H1 (cell line): ENCODE measurements around the gene CDC42SE2. TPM values are rescaled to one million over a fixed set of nuclear protein-coding genes. Genes with fewer than 3 reads are reported as not detected.

ENCODE experiments used
- CTCF ChIA-PET: fragments of 300-600 bp; sonication (Branson Sonifier 250); formaldehyde crosslinking; loops from one replicate; lab custom pipeline; 2021; ENCODE audit not compliant: partially characterized antibody; lab: Charles Lee
- POLR2A ChIA-PET: fragments of 300-600 bp; sonication (Branson Sonifier 250); formaldehyde crosslinking; loops from one replicate; lab custom pipeline; 2021; ENCODE audit warnings: inconsistent platforms; ENCODE audit not compliant: partially characterized antibody; lab: Charles Lee
- DNase-seq, 2 experiments: peaks; one replicate each; pipeline versions ENCODE4 v3.0.0 to v3.0.0-alpha.2; 2010 to 2022; ENCODE audit warnings: low spot score in 2 of 2, low read depth in 1 of 2, mixed read lengths in 1 of 2
- FAIRE-seq: peaks from 2 replicates; lab custom pipeline; 2011; peaks lifted over from hg19 to GRCh38; lab: Jason Lieb, UNC
- H2AFZ ChIP-seq: 2 replicates; pipeline ENCODE4 v1.8.1; 2012; ENCODE audit warnings: low read length, inconsistent platforms
- H2AK5ac ChIP-seq: 2 replicates; pipeline ENCODE4 v1.6.1; 2013; ENCODE audit warnings: low read depth, low read length
- H2BK120ac ChIP-seq: replicated peaks from 2 replicates; pipeline ENCODE3; 2013; ENCODE audit warnings: low read depth, low read length, inconsistent platforms
- H2BK12ac ChIP-seq: 2 replicates; pipeline ENCODE4 v1.6.1; 2013; ENCODE audit warnings: low read depth, low read length
- H2BK15ac ChIP-seq: 2 replicates; pipeline ENCODE4 v1.6.1; 2013; ENCODE audit warnings: low read length
- H2BK20ac ChIP-seq: 2 replicates; pipeline ENCODE4 v1.6.1; 2013; ENCODE audit warnings: low read length
- H2BK5ac ChIP-seq: 2 replicates; pipeline ENCODE4 v1.6.1; 2013; ENCODE audit warnings: low read depth, low read length
- H3K14ac ChIP-seq: 2 replicates; pipeline ENCODE4 v1.6.1; 2013; ENCODE audit warnings: inconsistent platforms; ENCODE audit not compliant: insufficient read length
- H3K18ac ChIP-seq: 2 replicates; pipeline ENCODE4 v1.6.1; 2013; ENCODE audit warnings: low read length; ENCODE audit errors: extremely low read depth
- H3K23ac ChIP-seq: 2 replicates; pipeline ENCODE4 v1.6.1; 2013; ENCODE audit warnings: inconsistent platforms; ENCODE audit not compliant: insufficient read length
- H3K23me2 ChIP-seq: 2 replicates; pipeline ENCODE4 v1.6.1; 2013; ENCODE audit warnings: low read depth, low read length
- H3K27ac ChIP-seq: 2 replicates; pipeline ENCODE4 v1.6.1; 2011; ENCODE audit warnings: low read depth, low read length, inconsistent platforms
- H3K27me3 ChIP-seq, 4 experiments: replicated peaks in 1 of 4; 1 replicate in 1 of 4; 2 replicates in 3 of 4; pipeline versions ENCODE4 v1.6.1 to v1.8.1; 2011 to 2013; ENCODE audit warnings: low read length in 3 of 4, mild to moderate bottlenecking in 3 of 4, inconsistent platforms in 2 of 4, mixed read lengths in 2 of 4, moderate library complexity in 1 of 4; ENCODE audit not compliant: control insufficient read depth in 3 of 4, insufficient read depth in 3 of 4; ENCODE audit errors: extremely low read depth in 1 of 4
- H3K36me3 ChIP-seq, 4 experiments: 2 replicates each; pipeline versions ENCODE4 v1.6.1 to v1.8.1; 2011 to 2013; ENCODE audit warnings: mild to moderate bottlenecking in 4 of 4, low read length in 3 of 4, moderate library complexity in 2 of 4, control low read depth in 1 of 4, inconsistent platforms in 1 of 4; ENCODE audit not compliant: insufficient read depth in 4 of 4, control insufficient read depth in 2 of 4
- H3K4ac ChIP-seq: replicated peaks from 2 replicates; pipeline ENCODE3; 2013; ENCODE audit warnings: low read length, low read depth, mixed read lengths, inconsistent platforms; ENCODE audit not compliant: insufficient read length
- H3K4me1 ChIP-seq, 4 experiments: replicated peaks in 1 of 4; 1 replicate in 1 of 4; 2 replicates in 3 of 4; pipeline versions ENCODE4 v1.6.1 to v1.8.1; 2011 to 2013; ENCODE audit warnings: low read length in 3 of 4, inconsistent platforms in 2 of 4, mixed read lengths in 1 of 4; ENCODE audit not compliant: insufficient read depth in 4 of 4, control insufficient read depth in 3 of 4
- H3K4me2 ChIP-seq, 2 experiments: 2 replicates each; pipeline versions ENCODE4 v1.6.1 to v1.8.1; 2011 to 2013; ENCODE audit warnings: low read depth in 2 of 2, low read length in 2 of 2, control low read depth in 1 of 2, inconsistent platforms in 1 of 2, mild to moderate bottlenecking in 1 of 2; ENCODE audit not compliant: insufficient read depth in 1 of 2
- H3K4me3 ChIP-seq, 4 experiments: fragments of 200-600, 300-600 bp in 1 of 4; sonication (generic), shearing (Covaris generic), sonication (Bioruptor Twin) in 1 of 4; 2 replicates each; pipeline versions ENCODE4 v1.5.1 to v1.8.1; 2011 to 2016; ENCODE audit warnings: low read length in 4 of 4, low read depth in 3 of 4, control low read depth in 2 of 4, inconsistent platforms in 2 of 4, mild to moderate bottlenecking in 2 of 4, mixed read lengths in 1 of 4, moderate library complexity in 1 of 4; ENCODE audit not compliant: insufficient read depth in 2 of 4; ENCODE audit errors: extremely low read depth in 1 of 4
- H3K56ac ChIP-seq: replicated peaks from 2 replicates; pipeline ENCODE3; 2013; ENCODE audit warnings: low read depth, mild to moderate bottlenecking, mixed read lengths, low read length, inconsistent platforms; ENCODE audit not compliant: insufficient read length
- H3K79me1 ChIP-seq: 2 replicates; pipeline ENCODE4 v1.6.1; 2013; ENCODE audit warnings: low read depth, low read length, control low read depth
- H3K79me2 ChIP-seq, 2 experiments: 2 replicates each; pipeline versions ENCODE4 v1.6.1 to v1.8.1; 2012 to 2013; ENCODE audit warnings: low read length in 2 of 2, mild to moderate bottlenecking in 2 of 2, inconsistent platforms in 1 of 2; ENCODE audit not compliant: insufficient read depth in 2 of 2, control insufficient read depth in 1 of 2
- H3K9ac ChIP-seq, 4 experiments: replicated peaks in 1 of 4; 1 replicate in 1 of 4; 2 replicates in 3 of 4; pipeline versions ENCODE4 v1.6.1 to v1.8.1; 2011 to 2013; ENCODE audit warnings: low read depth in 3 of 4, low read length in 3 of 4, control low read depth in 2 of 4, mild to moderate bottlenecking in 2 of 4, moderate library complexity in 2 of 4, inconsistent platforms in 1 of 4; ENCODE audit errors: extremely low read depth in 1 of 4
- H3K9me3 ChIP-seq, 2 experiments: 2 replicates each; pipeline versions ENCODE4 v1.6.1 to v1.8.1; 2012 to 2013; ENCODE audit warnings: mild to moderate bottlenecking in 2 of 2, moderate library complexity in 2 of 2, control low read depth in 1 of 2, inconsistent platforms in 1 of 2, low read depth in 1 of 2, low read length in 1 of 2, mixed read lengths in 1 of 2; ENCODE audit not compliant: insufficient read depth in 2 of 2
- H4K20me1 ChIP-seq, 2 experiments: replicated peaks in 1 of 2; 2 replicates each; pipeline versions ENCODE3 to v1.8.1; 2011 to 2013; ENCODE audit warnings: inconsistent platforms in 2 of 2, low read length in 2 of 2, mild to moderate bottlenecking in 1 of 2; ENCODE audit not compliant: insufficient read depth in 2 of 2, control insufficient read depth in 1 of 2
- H4K5ac ChIP-seq: 2 replicates; pipeline ENCODE4 v1.6.1; 2013; ENCODE audit warnings: low read length, low read depth, mixed read lengths, inconsistent platforms; ENCODE audit not compliant: insufficient read length
- H4K8ac ChIP-seq: 2 replicates; pipeline ENCODE4 v1.8.0; 2013; ENCODE audit warnings: mild to moderate bottlenecking, moderate library complexity, low read length, inconsistent platforms; ENCODE audit not compliant: insufficient read depth; ENCODE audit errors: extremely low read depth
- H4K91ac ChIP-seq: replicated peaks from 2 replicates; pipeline ENCODE3; 2013; ENCODE audit warnings: low read length, mixed read lengths, inconsistent platforms; ENCODE audit not compliant: insufficient read length
- EP300 ChIP-seq, 2 experiments: IDR thresholded peaks; 1 replicate in 1 of 2; 2 replicates in 1 of 2; pipeline ENCODE4 v1.6.1; 2011 to 2012; ENCODE audit warnings: low read depth in 2 of 2, low read length in 2 of 2, mild to moderate bottlenecking in 2 of 2, borderline replicate concordance in 1 of 2, inconsistent platforms in 1 of 2, moderate library complexity in 1 of 2
- PHF8 ChIP-seq: fragments of 200-600 bp; sonication (generic); conservative IDR thresholded peaks from 2 replicates; pipeline ENCODE4 v1.7.1; 2012; ENCODE audit warnings: low read depth, mild to moderate bottlenecking, inconsistent platforms, low read length, moderate library complexity
- RAD21 ChIP-seq, 2 experiments: IDR thresholded peaks in 1 of 2; conservative IDR thresholded peaks in 1 of 2; 2 replicates each; pipeline ENCODE4 v1.6.1; 2011; ENCODE audit warnings: low read depth in 2 of 2, low read length in 2 of 2, improper control_type of control experiment in 1 of 2, inconsistent platforms in 1 of 2, mild to moderate bottlenecking in 1 of 2, moderate library complexity in 1 of 2
- RBBP5 ChIP-seq: IDR thresholded peaks from 2 replicates; pipeline ENCODE4 v1.7.1; 2012; ENCODE audit warnings: low read depth, mild to moderate bottlenecking, inconsistent platforms, low read length, moderate library complexity, borderline replicate concordance
- RFX5 ChIP-seq: IDR thresholded peaks from 2 replicates; pipeline ENCODE4 v1.6.1; 2011; ENCODE audit warnings: low read depth, low read length, improper control_type of control experiment, borderline replicate concordance
- SIX5 ChIP-seq: IDR thresholded peaks from 2 replicates; pipeline ENCODE4 v1.6.1; 2011; ENCODE audit warnings: mild to moderate bottlenecking, low read depth, low read length
- SP1 ChIP-seq: IDR thresholded peaks from 2 replicates; pipeline ENCODE4 v1.6.1; 2011; ENCODE audit warnings: low read depth, low read length
- TAF7 ChIP-seq: optimal IDR thresholded peaks from 2 replicates; pipeline ENCODE3; 2011; ENCODE audit warnings: low read depth, mild to moderate bottlenecking, inconsistent platforms, low read length, moderate library complexity, borderline replicate concordance
- TEAD4 ChIP-seq: IDR thresholded peaks from 2 replicates; pipeline ENCODE4 v1.6.1; 2012; ENCODE audit warnings: low read depth, low read length, inconsistent platforms, mixed read lengths
- ZNF274 ChIP-seq: IDR thresholded peaks from 2 replicates; pipeline ENCODE4 v1.7.0; 2012; ENCODE audit warnings: low read length, borderline replicate concordance; ENCODE audit errors: extremely low read depth
- WGBS, 2 experiments: shearing (Covaris generic) in 1 of 2; methylation state at CpG; one replicate each; pipeline versions ENCODE4 v1.1.6 to v1.1.7; 2013 to 2015; ENCODE audit warnings: low lambda C conversion rate in 2 of 2, mixed read lengths in 2 of 2, inconsistent platforms in 1 of 2, low coverage in 1 of 2, missing lambda C conversion rate in 1 of 2; ENCODE audit not compliant: insufficient replicate concordance in 2 of 2, insufficient coverage in 1 of 2, insufficient read length in 1 of 2; ENCODE audit errors: extremely low coverage in 1 of 2, missing lambda C conversion rate in 1 of 2; 5-methylcytosine and 5-hydroxymethylcytosine counted together
- polyA plus RNA-seq, 7 experiments: library from polyadenylated mRNA; depleted of rRNA in 3 of 7; stranded (reverse) in 5 of 7; unstranded in 2 of 7; fragments of >200 nt in 5 of 7; fragments of 200-250 nt in 2 of 7; gene quantifications; 1 replicate in 5 of 7; 2 replicates in 1 of 7; 4 replicates in 1 of 7; pipeline versions ENCODE4 v1.2.1 to v1.2.3, GENCODE V29; 2011 to 2013; ENCODE audit warnings: missing spikeins in 2 of 7, mixed read lengths in 2 of 7
- total RNA-seq: library from RNA; stranded (reverse); fragmentation: NEBNext Ultra II Directional; extraction: Animal tissue kit (Norgen Biotek cat#: 25700); gene quantifications from 2 replicates; pipeline ENCODE4 v1.2.1, GENCODE V29; 2021
- TF ChIP-seq, protein P1 (sequence below), 3 experiments: IDR thresholded peaks; 1 replicate in 2 of 3; 2 replicates in 1 of 3; pipeline versions ENCODE4 v1.5.1 to v1.6.1; 2011; ENCODE audit warnings: low read length in 3 of 3, mild to moderate bottlenecking in 3 of 3, inconsistent platforms in 2 of 3, low read depth in 1 of 3, moderate library complexity in 1 of 3; ENCODE audit not compliant: insufficient read depth in 1 of 3; ENCODE audit errors: control extremely low read depth in 1 of 3

Gene CDC42SE2
- total and polyA plus RNA-seq, 2 of the 8 experiments (the other 6 are each of a cell fraction or from before 2014, with no cell fraction given) = 16.7 to 30.8 TPM

- no peak overlapping the region for H2BK12ac ChIP-seq
- H3K4ac ChIP-seq = no peak overlapping the region
- H3K79me1 ChIP-seq = no peaks in the 10 kb centered on the region
- peaks cover 4% of the 10 kb centered on the region; the same call in 1 of the 2 replicates for H3K23me2 ChIP-seq
- H2AFZ ChIP-seq = no peak overlapping the region
- DNase-seq (no peak), FAIRE-seq (no peak)
- H3K56ac ChIP-seq = no peak overlapping the region
- WGBS, 2 experiments = 92% methylated on average over 1 of the region's 1 CpG; no CpG with 5 or more reads in 1 of the 2 experiments
- no peak overlapping the region for H3K23ac ChIP-seq
- no peak overlapping the region for H2BK120ac ChIP-seq
- no peak overlapping the region for H3K9ac ChIP-seq
- H3K79me2 ChIP-seq = peaks cover 0 to 11% of the 10 kb centered on the region in 2 experiments; a peak in 2 of 4 replicates
- H2BK15ac ChIP-seq = no peak overlapping the region
- no peak overlapping the region for H3K4me3 ChIP-seq
- CTCF ChIA-PET = interaction anchor here (1.2 to 1.5 kb wide), 2 partner anchors 8 to 1011 kb away, joined by 3 read pairs; no protein-coding TSS in a partner anchor
- H4K5ac ChIP-seq = no peak overlapping the region
- no peak overlapping the region for H3K27ac ChIP-seq
- no peak overlapping the region for H2BK5ac ChIP-seq
- H3K14ac ChIP-seq = no peak overlapping the region
- H2AK5ac ChIP-seq = no peak overlapping the region
- H2BK20ac ChIP-seq = no peak overlapping the region
- no peak overlapping the region for H3K18ac ChIP-seq
- peaks cover 0 to 3% of the 10 kb centered on the region in 2 experiments for H4K20me1 ChIP-seq
- H3K36me3 ChIP-seq = no peaks in the 10 kb centered on the region
- H3K4me1 ChIP-seq = peaks cover 0 to 2% (median 0%) of the 10 kb centered on the region in 4 experiments; a peak in 2 of 7 replicates
- H3K9me3 ChIP-seq = no peaks in the 10 kb centered on the region
- H4K8ac ChIP-seq = no peak overlapping the region
- H3K27me3 ChIP-seq = no peaks in the 10 kb centered on the region
- no peak overlapping the region for H3K4me2 ChIP-seq
- no peak overlapping the region for H4K91ac ChIP-seq
- POLR2A ChIA-PET = no interaction called here
- no peak for TF ChIP-seq ZNF274
- TF ChIP-seq RAD21 (IDR thresholded peaks at IDR 0.05 in 1 of 2, conservative IDR thresholded peaks at IDR 0.05 in 1 of 2; ENCODE audit: low read depth in 2 of 2, low read length in 2 of 2) = no peak
- no peak for TF ChIP-seq TAF7
- TF ChIP-seq EP300 (IDR thresholded peaks at IDR 0.05; ENCODE audit: borderline replicate concordance in 1 of 2, low read depth in 2 of 2, low read length in 2 of 2) = no peak
- no peak for TF ChIP-seq SP1
- TF ChIP-seq, protein P1, sequence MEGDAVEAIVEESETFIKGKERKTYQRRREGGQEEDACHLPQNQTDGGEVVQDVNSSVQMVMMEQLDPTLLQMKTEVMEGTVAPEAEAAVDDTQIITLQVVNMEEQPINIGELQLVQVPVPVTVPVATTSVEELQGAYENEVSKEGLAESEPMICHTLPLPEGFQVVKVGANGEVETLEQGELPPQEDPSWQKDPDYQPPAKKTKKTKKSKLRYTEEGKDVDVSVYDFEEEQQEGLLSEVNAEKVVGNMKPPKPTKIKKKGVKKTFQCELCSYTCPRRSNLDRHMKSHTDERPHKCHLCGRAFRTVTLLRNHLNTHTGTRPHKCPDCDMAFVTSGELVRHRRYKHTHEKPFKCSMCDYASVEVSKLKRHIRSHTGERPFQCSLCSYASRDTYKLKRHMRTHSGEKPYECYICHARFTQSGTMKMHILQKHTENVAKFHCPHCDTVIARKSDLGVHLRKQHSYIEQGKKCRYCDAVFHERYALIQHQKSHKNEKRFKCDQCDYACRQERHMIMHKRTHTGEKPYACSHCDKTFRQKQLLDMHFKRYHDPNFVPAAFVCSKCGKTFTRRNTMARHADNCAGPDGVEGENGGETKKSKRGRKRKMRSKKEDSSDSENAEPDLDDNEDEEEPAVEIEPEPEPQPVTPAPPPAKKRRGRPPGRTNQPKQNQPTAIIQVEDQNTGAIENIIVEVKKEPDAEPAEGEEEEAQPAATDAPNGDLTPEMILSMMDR (IDR thresholded peaks at IDR 0.05; ENCODE audit: control extremely low read depth in 1 of 3, insufficient read depth in 1 of 3, low read depth in 1 of 3, low read length in 3 of 3) = no peak
- TF ChIP-seq PHF8 = no peak
- no peak for TF ChIP-seq RBBP5
- TF ChIP-seq TEAD4 = no peak
- TF ChIP-seq SIX5 = no peak
- no peak for TF ChIP-seq RFX5
Observed at GRCh38 chr5:131260895-131261294, 3.0 kb upstream of the CDC42SE2 start.
